H1 (cell line): ENCODE data around the gene SF3B3. TPM values are rescaled to one million over a fixed set of nuclear protein-coding genes. Genes with fewer than 3 reads are reported as not detected.

Experiments
- CTCF ChIA-PET: fragments of 300-600 bp; sonication (Branson Sonifier 250); formaldehyde crosslinking; loops from one replicate; lab custom pipeline; 2021; ENCODE audit not compliant: partially characterized antibody; lab: Charles Lee
- POLR2A ChIA-PET: fragments of 300-600 bp; sonication (Branson Sonifier 250); formaldehyde crosslinking; loops from one replicate; lab custom pipeline; 2021; ENCODE audit warnings: inconsistent platforms; ENCODE audit not compliant: partially characterized antibody; lab: Charles Lee
- DNase-seq, 2 experiments: peaks; one replicate each; pipeline versions ENCODE4 v3.0.0 to v3.0.0-alpha.2; 2010 to 2022; ENCODE audit warnings: low spot score in 2 of 2, low read depth in 1 of 2, mixed read lengths in 1 of 2
- FAIRE-seq: peaks from 2 replicates; lab custom pipeline; 2011; peaks lifted over from hg19 to GRCh38; lab: Jason Lieb, UNC
- H2AFZ ChIP-seq: 2 replicates; pipeline ENCODE4 v1.8.1; 2012; ENCODE audit warnings: low read length, inconsistent platforms
- H2AK5ac ChIP-seq: 2 replicates; pipeline ENCODE4 v1.6.1; 2013; ENCODE audit warnings: low read depth, low read length
- H2BK120ac ChIP-seq: replicated peaks from 2 replicates; pipeline ENCODE3; 2013; ENCODE audit warnings: low read depth, low read length, inconsistent platforms
- H2BK12ac ChIP-seq: 2 replicates; pipeline ENCODE4 v1.6.1; 2013; ENCODE audit warnings: low read depth, low read length
- H2BK15ac ChIP-seq: 2 replicates; pipeline ENCODE4 v1.6.1; 2013; ENCODE audit warnings: low read length
- H2BK20ac ChIP-seq: 2 replicates; pipeline ENCODE4 v1.6.1; 2013; ENCODE audit warnings: low read length
- H2BK5ac ChIP-seq: 2 replicates; pipeline ENCODE4 v1.6.1; 2013; ENCODE audit warnings: low read depth, low read length
- H3K14ac ChIP-seq: 2 replicates; pipeline ENCODE4 v1.6.1; 2013; ENCODE audit warnings: inconsistent platforms; ENCODE audit not compliant: insufficient read length
- H3K18ac ChIP-seq: 2 replicates; pipeline ENCODE4 v1.6.1; 2013; ENCODE audit warnings: low read length; ENCODE audit errors: extremely low read depth
- H3K23ac ChIP-seq: 2 replicates; pipeline ENCODE4 v1.6.1; 2013; ENCODE audit warnings: inconsistent platforms; ENCODE audit not compliant: insufficient read length
- H3K23me2 ChIP-seq: 2 replicates; pipeline ENCODE4 v1.6.1; 2013; ENCODE audit warnings: low read depth, low read length
- H3K27ac ChIP-seq: 2 replicates; pipeline ENCODE4 v1.6.1; 2011; ENCODE audit warnings: low read depth, low read length, inconsistent platforms
- H3K27me3 ChIP-seq, 4 experiments: replicated peaks in 1 of 4; 1 replicate in 1 of 4; 2 replicates in 3 of 4; pipeline versions ENCODE4 v1.6.1 to v1.8.1; 2011 to 2013; ENCODE audit warnings: low read length in 3 of 4, mild to moderate bottlenecking in 3 of 4, inconsistent platforms in 2 of 4, mixed read lengths in 2 of 4, moderate library complexity in 1 of 4; ENCODE audit not compliant: control insufficient read depth in 3 of 4, insufficient read depth in 3 of 4; ENCODE audit errors: extremely low read depth in 1 of 4
- H3K36me3 ChIP-seq, 4 experiments: 2 replicates each; pipeline versions ENCODE4 v1.6.1 to v1.8.1; 2011 to 2013; ENCODE audit warnings: mild to moderate bottlenecking in 4 of 4, low read length in 3 of 4, moderate library complexity in 2 of 4, control low read depth in 1 of 4, inconsistent platforms in 1 of 4; ENCODE audit not compliant: insufficient read depth in 4 of 4, control insufficient read depth in 2 of 4
- H3K4ac ChIP-seq: replicated peaks from 2 replicates; pipeline ENCODE3; 2013; ENCODE audit warnings: low read length, low read depth, mixed read lengths, inconsistent platforms; ENCODE audit not compliant: insufficient read length
- H3K4me1 ChIP-seq, 4 experiments: replicated peaks in 1 of 4; 1 replicate in 1 of 4; 2 replicates in 3 of 4; pipeline versions ENCODE4 v1.6.1 to v1.8.1; 2011 to 2013; ENCODE audit warnings: low read length in 3 of 4, inconsistent platforms in 2 of 4, mixed read lengths in 1 of 4; ENCODE audit not compliant: insufficient read depth in 4 of 4, control insufficient read depth in 3 of 4
- H3K4me2 ChIP-seq, 2 experiments: 2 replicates each; pipeline versions ENCODE4 v1.6.1 to v1.8.1; 2011 to 2013; ENCODE audit warnings: low read depth in 2 of 2, low read length in 2 of 2, control low read depth in 1 of 2, inconsistent platforms in 1 of 2, mild to moderate bottlenecking in 1 of 2; ENCODE audit not compliant: insufficient read depth in 1 of 2
- H3K4me3 ChIP-seq, 4 experiments: fragments of 200-600, 300-600 bp in 1 of 4; sonication (generic), shearing (Covaris generic), sonication (Bioruptor Twin) in 1 of 4; 2 replicates each; pipeline versions ENCODE4 v1.5.1 to v1.8.1; 2011 to 2016; ENCODE audit warnings: low read length in 4 of 4, low read depth in 3 of 4, control low read depth in 2 of 4, inconsistent platforms in 2 of 4, mild to moderate bottlenecking in 2 of 4, mixed read lengths in 1 of 4, moderate library complexity in 1 of 4; ENCODE audit not compliant: insufficient read depth in 2 of 4; ENCODE audit errors: extremely low read depth in 1 of 4
- H3K56ac ChIP-seq: replicated peaks from 2 replicates; pipeline ENCODE3; 2013; ENCODE audit warnings: low read depth, mild to moderate bottlenecking, mixed read lengths, low read length, inconsistent platforms; ENCODE audit not compliant: insufficient read length
- H3K79me1 ChIP-seq: 2 replicates; pipeline ENCODE4 v1.6.1; 2013; ENCODE audit warnings: low read depth, low read length, control low read depth
- H3K79me2 ChIP-seq, 2 experiments: 2 replicates each; pipeline versions ENCODE4 v1.6.1 to v1.8.1; 2012 to 2013; ENCODE audit warnings: low read length in 2 of 2, mild to moderate bottlenecking in 2 of 2, inconsistent platforms in 1 of 2; ENCODE audit not compliant: insufficient read depth in 2 of 2, control insufficient read depth in 1 of 2
- H3K9ac ChIP-seq, 4 experiments: replicated peaks in 1 of 4; 1 replicate in 1 of 4; 2 replicates in 3 of 4; pipeline versions ENCODE4 v1.6.1 to v1.8.1; 2011 to 2013; ENCODE audit warnings: low read depth in 3 of 4, low read length in 3 of 4, control low read depth in 2 of 4, mild to moderate bottlenecking in 2 of 4, moderate library complexity in 2 of 4, inconsistent platforms in 1 of 4; ENCODE audit errors: extremely low read depth in 1 of 4
- H3K9me3 ChIP-seq, 2 experiments: 2 replicates each; pipeline versions ENCODE4 v1.6.1 to v1.8.1; 2012 to 2013; ENCODE audit warnings: mild to moderate bottlenecking in 2 of 2, moderate library complexity in 2 of 2, control low read depth in 1 of 2, inconsistent platforms in 1 of 2, low read depth in 1 of 2, low read length in 1 of 2, mixed read lengths in 1 of 2; ENCODE audit not compliant: insufficient read depth in 2 of 2
- H4K20me1 ChIP-seq, 2 experiments: replicated peaks in 1 of 2; 2 replicates each; pipeline versions ENCODE3 to v1.8.1; 2011 to 2013; ENCODE audit warnings: inconsistent platforms in 2 of 2, low read length in 2 of 2, mild to moderate bottlenecking in 1 of 2; ENCODE audit not compliant: insufficient read depth in 2 of 2, control insufficient read depth in 1 of 2
- H4K5ac ChIP-seq: 2 replicates; pipeline ENCODE4 v1.6.1; 2013; ENCODE audit warnings: low read length, low read depth, mixed read lengths, inconsistent platforms; ENCODE audit not compliant: insufficient read length
- H4K8ac ChIP-seq: 2 replicates; pipeline ENCODE4 v1.8.0; 2013; ENCODE audit warnings: mild to moderate bottlenecking, moderate library complexity, low read length, inconsistent platforms; ENCODE audit not compliant: insufficient read depth; ENCODE audit errors: extremely low read depth
- H4K91ac ChIP-seq: replicated peaks from 2 replicates; pipeline ENCODE3; 2013; ENCODE audit warnings: low read length, mixed read lengths, inconsistent platforms; ENCODE audit not compliant: insufficient read length
- CBX8 ChIP-seq: fragments of 300-800, 300-1000 bp; sonication (generic); IDR thresholded peaks from 2 replicates; pipeline ENCODE4 v1.7.1; 2016; ENCODE audit warnings: low read depth, low read length, borderline replicate concordance
- RAD21 ChIP-seq, 2 experiments: IDR thresholded peaks in 1 of 2; conservative IDR thresholded peaks in 1 of 2; 2 replicates each; pipeline ENCODE4 v1.6.1; 2011; ENCODE audit warnings: low read depth in 2 of 2, low read length in 2 of 2, improper control_type of control experiment in 1 of 2, inconsistent platforms in 1 of 2, mild to moderate bottlenecking in 1 of 2, moderate library complexity in 1 of 2
- SP4 ChIP-seq: IDR thresholded peaks from 2 replicates; pipeline ENCODE4 v1.6.1; 2012; ENCODE audit warnings: low read length, inconsistent platforms
- TBP ChIP-seq: IDR thresholded peaks from 2 replicates; pipeline ENCODE4 v1.6.1; 2011; ENCODE audit warnings: low read depth, low read length, improper control_type of control experiment
- WGBS, 2 experiments: shearing (Covaris generic) in 1 of 2; methylation state at CpG; one replicate each; pipeline versions ENCODE4 v1.1.6 to v1.1.7; 2013 to 2015; ENCODE audit warnings: low lambda C conversion rate in 2 of 2, mixed read lengths in 2 of 2, inconsistent platforms in 1 of 2, low coverage in 1 of 2, missing lambda C conversion rate in 1 of 2; ENCODE audit not compliant: insufficient replicate concordance in 2 of 2, insufficient coverage in 1 of 2, insufficient read length in 1 of 2; ENCODE audit errors: extremely low coverage in 1 of 2, missing lambda C conversion rate in 1 of 2; 5-methylcytosine and 5-hydroxymethylcytosine counted together
- polyA plus RNA-seq, 7 experiments: library from polyadenylated mRNA; depleted of rRNA in 3 of 7; stranded (reverse) in 5 of 7; unstranded in 2 of 7; fragments of >200 nt in 5 of 7; fragments of 200-250 nt in 2 of 7; gene quantifications; 1 replicate in 5 of 7; 2 replicates in 1 of 7; 4 replicates in 1 of 7; pipeline versions ENCODE4 v1.2.1 to v1.2.3, GENCODE V29; 2011 to 2013; ENCODE audit warnings: missing spikeins in 2 of 7, mixed read lengths in 2 of 7
- total RNA-seq: library from RNA; stranded (reverse); fragmentation: NEBNext Ultra II Directional; extraction: Animal tissue kit (Norgen Biotek cat#: 25700); gene quantifications from 2 replicates; pipeline ENCODE4 v1.2.1, GENCODE V29; 2021

Gene SF3B3
- total and polyA plus RNA-seq, 2 of the 8 experiments (the other 6 are each of a cell fraction or from before 2014, with no cell fraction given) = 241 to 521 TPM

- Histone ChIP-seq H3K4me3 (no peak overlapping the region), H2BK5ac (no peak overlapping the region), H3K9me3 (no peaks in the 10 kb centered on the region), H3K36me3 (peaks cover 63 to 86% (median 81%) of the 10 kb centered on the region in 4 experiments), H4K5ac (no peak overlapping the region), H3K79me1 (peaks cover 7% of the 10 kb centered on the region; the same call in 1 of the 2 replicates), H4K91ac (no peak overlapping the region), H3K4ac (no peak overlapping the region), H3K9ac (no peak overlapping the region), H2AK5ac (no peak overlapping the region), H3K23me2 (no peaks in the 10 kb centered on the region), H2BK120ac (no peak overlapping the region), H4K8ac (no peak overlapping the region), H2BK15ac (no peak overlapping the region), H3K79me2 (no peaks in the 10 kb centered on the region), H3K27me3 (no peaks in the 10 kb centered on the region), H3K4me2 (no peak overlapping the region)
- FAIRE-seq (no peak), DNase-seq (no peak)
- TF ChIP-seq RAD21 (IDR thresholded peaks at IDR 0.05 in 1 of 2, conservative IDR thresholded peaks at IDR 0.05 in 1 of 2; ENCODE audit: low read depth in 2 of 2, low read length in 2 of 2) (no peak), SP4 (no peak), CBX8 (no peak), TBP (no peak)
- TF ChIP-seq, all 59 proteins: peak for 0
- POLR2A ChIA-PET = interaction anchor here (0.6 to 27.1 kb wide), 8 partner anchors 10 to 220 kb away, joined by 3 to 525 read pairs (median 6); partner anchors contain the start of gene COG4
- H4K20me1 ChIP-seq = peaks cover 11 to 15% of the 10 kb centered on the region in 2 experiments
- H2BK20ac ChIP-seq = no peak overlapping the region
- no peak overlapping the region for H2AFZ ChIP-seq
- no peak overlapping the region for H2BK12ac ChIP-seq
- H3K23ac ChIP-seq = no peak overlapping the region
- H3K14ac ChIP-seq = no peak overlapping the region
- no peaks in the 10 kb centered on the region; a peak in 1 of 7 replicates for H3K4me1 ChIP-seq
- no peak overlapping the region for H3K27ac ChIP-seq
- H3K18ac ChIP-seq = no peak overlapping the region
- 93% methylated on average over 10 of the region's 10 CpGs; no CpG with 5 or more reads in 1 of the 2 experiments for WGBS, 2 experiments
- CTCF ChIA-PET = interaction anchor here (0.6 to 1.8 kb wide), 4 partner anchors 81 to 303 kb away, joined by 3 to 6 read pairs (median 3); no protein-coding TSS in a partner anchor
- H3K56ac ChIP-seq = no peak overlapping the region
These were observed 47.5 kb downstream of the SF3B3 start for GRCh38 chr16:70570967-70571570.
